A673 (cell line): ENCODE data around the gene ITPKB. TPM values are rescaled to one million over a fixed set of nuclear protein-coding genes. Genes with fewer than 3 reads are reported as not detected.

ENCODE experiments used
- BruUV-seq: library from RNA; stranded (reverse); fragments of 400-500 nt; replicated peaks from 2 replicates; lab custom pipeline; 2021; lab: Mats Ljungman, UMichigan
- CTCF ChIA-PET: fragments of 300-600 bp; sonication (Branson Sonifier 250); formaldehyde crosslinking; loops from one replicate; lab custom pipeline; 2022; ENCODE audit warnings: antibody characterized with exemption; lab: Charles Lee
- POLR2A ChIA-PET: fragments of 300-600 bp; sonication (Branson Sonifier 250); formaldehyde crosslinking; loops from one replicate; lab custom pipeline; 2022; ENCODE audit warnings: antibody characterized with exemption; ENCODE audit not compliant: low non-redundant PET; lab: Charles Lee
- DNase-seq: peaks from one replicate; pipeline ENCODE4 v3.0.0-alpha.2; 2015; ENCODE audit warnings: low spot score
- H3K27ac ChIP-seq: fragments of 200-600 bp; sonication (generic); 2 replicates; pipeline ENCODE4 v1.5.1; 2016; ENCODE audit warnings: mixed run types, low read depth, mild to moderate bottlenecking, mixed read lengths, antibody characterized with exemption, low read length; ENCODE audit not compliant: poor library complexity, severe bottlenecking
- H3K27me3 ChIP-seq: fragments of 200-600 bp; sonication (generic); replicated peaks from 2 replicates; pipeline ENCODE4 v1.6.1; 2017; ENCODE audit warnings: mixed run types, low read depth, mild to moderate bottlenecking, mixed read lengths, antibody characterized with exemption, low read length; ENCODE audit not compliant: insufficient read depth, poor library complexity
- H3K36me3 ChIP-seq: fragments of 200-600 bp; sonication (generic); 2 replicates; pipeline ENCODE4 v1.6.1; 2016; ENCODE audit warnings: mixed run types, mild to moderate bottlenecking, mixed read lengths, antibody characterized with exemption, low read length; ENCODE audit not compliant: insufficient read depth, poor library complexity, severe bottlenecking
- H3K4me1 ChIP-seq: fragments of 200-600 bp; sonication (generic); 2 replicates; pipeline ENCODE4 v1.6.1; 2017; ENCODE audit warnings: mixed run types, mild to moderate bottlenecking, mixed read lengths, antibody characterized with exemption, low read length; ENCODE audit not compliant: insufficient read depth, poor library complexity, severe bottlenecking
- H3K4me3 ChIP-seq: fragments of 200-600 bp; sonication (generic); 2 replicates; pipeline ENCODE4 v1.5.1; 2016; ENCODE audit warnings: low read depth, mixed run types, mild to moderate bottlenecking, mixed read lengths, low read length; ENCODE audit not compliant: poor library complexity, severe bottlenecking
- H3K9me3 ChIP-seq: fragments of 200-600 bp; sonication (generic); 2 replicates; pipeline ENCODE4 v1.6.1; 2016; ENCODE audit warnings: mixed run types, low read depth, mild to moderate bottlenecking, mixed read lengths, antibody characterized with exemption, low read length; ENCODE audit not compliant: poor library complexity, severe bottlenecking
- CTCF ChIP-seq: fragments of 300-800, 200-600 bp; sonication (generic); conservative IDR thresholded peaks from 2 replicates; pipeline ENCODE4 v1.5.1; 2017; ENCODE audit warnings: low read depth, mild to moderate bottlenecking, antibody characterized with exemption, low read length, moderate library complexity, mixed read lengths
- EZH2 ChIP-seq: fragments of 200-600 bp; sonication (generic); IDR thresholded peaks from 2 replicates; pipeline ENCODE4 v1.6.1; 2017; ENCODE audit warnings: borderline replicate concordance, low read depth, mild to moderate bottlenecking, mixed read lengths, antibody characterized with exemption, low read length; ENCODE audit not compliant: poor library complexity, severe bottlenecking
- intact Hi-C: fragments of 100-400 bp; cut with micrococcal nuclease; formaldehyde crosslinking; loops from one replicate; pipeline ENCODE4 v1.10.0; 2022; ENCODE audit not compliant: unreplicated experiment
- total RNA-seq: library from RNA; stranded (reverse); gene quantifications from 2 replicates; pipeline ENCODE4 v1.2.3, GENCODE V29; 2021

The ITPKB gene
- total RNA-seq, 1 experiment from 2014 or later: 14.1 TPM

- intact Hi-C loops: no loop called here
- TF ChIP-seq EZH2: no peak
- TF ChIP-seq CTCF: no peak
- BruUV-seq: no TSS peak
- H3K4me1 ChIP-seq: no peaks in the 10 kb centered on the region
- no peak for DNase-seq
- POLR2A ChIA-PET: no interaction called here
- H3K27me3 ChIP-seq: no peaks in the 10 kb centered on the region
- CTCF ChIA-PET: interaction anchor here (0.5 kb wide), 1 partner anchor 336 kb away, joined by 7 read pairs; no protein-coding TSS in a partner anchor
- no peak overlapping the region for H3K27ac ChIP-seq
- H3K4me3 ChIP-seq: no peak overlapping the region
- H3K36me3 ChIP-seq: no peaks in the 10 kb centered on the region
- H3K9me3 ChIP-seq: no peaks in the 10 kb centered on the region
Measured at GRCh38 chr1:226733304-226733703, 5.8 kb downstream of the ITPKB start.

GRCh38 chr1:226732856-226733291 lies 6.2 kb downstream of the ITPKB start:
- no peak overlapping the region for H3K27ac ChIP-seq
- BruUV-seq: no TSS peak
- CTCF ChIA-PET: interaction anchor here (0.5 kb wide), 1 partner anchor 336 kb away, joined by 7 read pairs; no protein-coding TSS in a partner anchor
- no peaks in the 10 kb centered on the region for H3K4me1 ChIP-seq
- no peaks in the 10 kb centered on the region for H3K27me3 ChIP-seq
- POLR2A ChIA-PET: no interaction called here
- intact Hi-C loops: no loop called here
- no peak overlapping the region for H3K4me3 ChIP-seq
- TF ChIP-seq EZH2: no peak
- TF ChIP-seq CTCF: no peak
- H3K9me3 ChIP-seq: no peaks in the 10 kb centered on the region
- DNase-seq: no peak
- no peaks in the 10 kb centered on the region for H3K36me3 ChIP-seq

DNA sequence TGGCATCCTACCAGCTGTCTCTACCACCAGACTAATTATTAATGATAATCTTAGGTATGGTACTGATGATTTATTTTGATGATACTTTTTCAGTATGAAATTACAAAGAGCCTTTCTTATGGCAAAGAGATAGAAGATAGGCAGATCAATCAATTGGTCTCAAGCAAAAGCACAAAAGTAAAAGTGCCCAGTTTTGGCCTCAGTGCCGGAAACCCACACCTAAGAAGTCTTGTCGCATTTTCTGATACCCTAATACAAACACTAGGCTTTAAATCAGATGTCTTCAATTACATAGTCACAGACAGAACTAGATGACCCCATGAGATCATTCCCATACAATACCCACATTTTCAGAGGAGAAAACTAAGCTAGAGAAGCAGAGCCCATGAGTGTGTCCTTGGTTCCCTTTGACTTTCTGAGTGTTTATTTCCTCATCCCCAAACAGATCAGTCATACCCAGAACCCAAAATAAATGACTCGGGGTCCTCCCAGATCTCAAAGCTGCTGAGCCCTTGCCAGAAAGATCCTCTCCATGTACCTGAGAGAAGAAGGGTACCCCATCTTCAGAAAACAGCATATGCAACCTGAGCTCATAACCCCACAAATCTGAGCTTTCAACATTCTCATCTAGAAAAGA lies 7.7 kb downstream of the ITPKB start:
- Histone ChIP-seq H3K36me3 (no peaks in the 10 kb centered on the region), H3K4me3 (no peak overlapping the region), H3K4me1 (no peaks in the 10 kb centered on the region), H3K27ac (no peak overlapping the region), H3K27me3 (no peaks in the 10 kb centered on the region), H3K9me3 (no peaks in the 10 kb centered on the region)
- no TSS peak for BruUV-seq
- intact Hi-C loops: no loop called here
- CTCF ChIA-PET: no interaction called here
- DNase-seq: no peak
- POLR2A ChIA-PET: no interaction called here
- TF ChIP-seq EZH2 (no peak), CTCF (no peak)
